Activated naive CD8-positive, alpha-beta T cell treated with anti-CD3 and anti-CD28 coated beads, Interleukin-2, amount 10 ng/mL, durations not matched to agents 7 days and 5 days (primary cell): ENCODE measurements around the gene CARNS1. TPM values are rescaled to one million over a fixed set of nuclear protein-coding genes. Genes with fewer than 3 reads are reported as not detected.

Experiments
- ATAC-seq: fragments of 150-1000 bp; cut with Tn5 transposase; one replicate; pipeline ENCODE4 v1.10.0; 2021; ENCODE audit warnings: low read depth, moderate library complexity
- POLR2A ChIA-PET: fragments of 350-600 bp; sonication (Branson Sonifier 250); formaldehyde crosslinking; loops from one replicate; lab custom pipeline; 2021; ENCODE audit warnings: antibody characterized with exemption; lab: Charles Lee
- DNase-seq: peaks from one replicate; pipeline ENCODE4 v3.0.0; 2021
- H3K27ac Mint-ChIP-seq: one replicate; pipeline ENCODE4 v1.8.0; 2022; ENCODE audit warnings: mild to moderate bottlenecking, mixed read lengths
- H3K27me3 Mint-ChIP-seq: one replicate; pipeline ENCODE4 v1.8.0; 2022; ENCODE audit warnings: mild to moderate bottlenecking, moderate library complexity, mixed read lengths
- H3K36me3 Mint-ChIP-seq: one replicate; pipeline ENCODE4 v1.8.0; 2021; ENCODE audit warnings: mild to moderate bottlenecking, mixed read lengths
- H3K4me1 Mint-ChIP-seq: one replicate; pipeline ENCODE4 v1.8.0; 2021; ENCODE audit warnings: mixed read lengths
- H3K4me3 Mint-ChIP-seq: one replicate; pipeline ENCODE4 v1.8.0; 2022; ENCODE audit warnings: mild to moderate bottlenecking, moderate library complexity, mixed read lengths
- H3K9me3 Mint-ChIP-seq: one replicate; pipeline ENCODE4 v1.8.0; 2021; ENCODE audit warnings: mixed read lengths
- total RNA-seq, 2 experiments: library from RNA; stranded (reverse); gene quantifications; one replicate each; pipeline ENCODE4 v1.2.3, GENCODE V29; 2021

CARNS1 gene
- total RNA-seq = 1 to 10 TPM; 5.5 to 5.6 TPM

DNA sequence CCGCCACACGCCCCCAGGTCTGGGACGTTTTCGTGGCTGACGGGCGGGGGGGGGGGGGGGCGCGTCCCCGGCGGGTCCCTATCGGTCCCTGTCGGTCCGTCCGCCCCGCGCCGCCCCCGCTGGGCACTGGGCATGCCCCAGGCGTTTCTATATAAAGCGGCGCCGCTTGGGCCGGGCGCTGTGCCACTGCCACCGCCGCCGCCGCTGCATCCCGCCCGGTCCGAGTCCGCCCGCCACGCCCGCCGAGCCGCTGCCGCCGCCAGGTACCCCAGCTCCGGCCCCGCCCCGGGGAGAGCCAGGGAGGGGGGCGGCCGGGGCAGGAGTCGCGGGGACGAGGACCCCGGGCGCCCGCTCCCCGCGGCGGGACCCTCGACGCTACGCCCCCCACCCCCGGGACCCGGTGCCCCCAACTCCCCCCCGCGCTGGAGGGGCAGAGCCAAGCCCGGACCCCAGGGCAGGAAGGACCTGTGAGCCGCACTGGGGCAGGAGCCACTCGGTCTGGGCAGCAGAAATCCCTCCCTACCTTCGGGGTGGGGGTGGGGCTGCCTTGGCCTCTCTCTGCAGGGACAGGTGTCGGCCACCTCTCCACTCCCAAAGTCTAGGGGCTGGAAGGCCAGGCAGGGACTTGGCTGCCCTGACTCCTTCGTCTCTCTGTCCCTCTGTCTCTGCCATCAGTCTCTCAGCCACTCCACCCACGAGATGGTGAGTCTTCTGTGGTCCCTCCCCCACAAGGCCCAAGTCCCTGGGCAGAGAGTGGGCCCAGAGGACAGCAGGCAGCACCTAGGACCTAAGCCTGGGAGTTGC is at the start of gene CARNS1:
CARNS1 (plus strand) TSS at position 178 of the 804 bp plus-strand sequence; CDS start at position 700, 522 bp downstream.
- peak within 1 kb of the TSS; percentile 83 for H3K4me3 Mint-ChIP-seq
- no peaks in the 10 kb centered on the region for H3K36me3 Mint-ChIP-seq
- peak within 1 kb of the TSS; percentile 86 for H3K27ac Mint-ChIP-seq
- DNase-seq = no peak
- no peaks in the 10 kb centered on the region for H3K9me3 Mint-ChIP-seq
- POLR2A ChIA-PET = interaction anchor here (0.6 to 16.1 kb wide), 5 partner anchors 8 to 49 kb away, joined by 3 to 412 read pairs (median 123); partner anchors contain the start of genes PPP1CA, PTPRCAP, RPS6KB2 and TBC1D10C
- no peaks in the 10 kb centered on the region for H3K27me3 Mint-ChIP-seq
- peaks cover 58% of the 10 kb centered on the region for H3K4me1 Mint-ChIP-seq
- no peak for ATAC-seq

- Mint-ChIP-seq H3K27me3 (peaks cover 40% of the 10 kb centered on the region), H3K4me1 (peaks cover 38% of the 10 kb centered on the region)
Measured at GRCh38 chr11:67365736-67366444, 49.6 kb upstream of the CARNS1 start.

GRCh38 chr11:67366546-67366945 is 48.9 kb upstream of the CARNS1 start:
- ATAC-seq (no peak), DNase-seq (no peak)
- H3K27ac Mint-ChIP-seq = no peak overlapping the region
- peaks cover 44% of the 10 kb centered on the region for H3K27me3 Mint-ChIP-seq
- no peak overlapping the region for H3K4me3 Mint-ChIP-seq
- H3K36me3 Mint-ChIP-seq = no peaks in the 10 kb centered on the region
- H3K4me1 Mint-ChIP-seq = peaks cover 43% of the 10 kb centered on the region
- H3K9me3 Mint-ChIP-seq = no peaks in the 10 kb centered on the region
- POLR2A ChIA-PET = interaction anchor here (3.1 kb wide), 1 partner anchor 13 kb away, joined by 14 read pairs; the partner anchor contains the start of gene POLD4

More at GRCh38 chr11:67365736-67366444, 49.6 kb upstream of the CARNS1 start:
- no peak for DNase-seq
- H3K36me3 Mint-ChIP-seq = no peaks in the 10 kb centered on the region
- H3K27ac Mint-ChIP-seq = no peak overlapping the region
- no peak for ATAC-seq
- no peak overlapping the region for H3K4me3 Mint-ChIP-seq
- POLR2A ChIA-PET = interaction anchor here (3.1 kb wide), 1 partner anchor 13 kb away, joined by 14 read pairs; the partner anchor contains the start of gene POLD4
- H3K9me3 Mint-ChIP-seq = no peaks in the 10 kb centered on the region

GRCh38 chr11:67366961-67367760 is 48.3 kb upstream of the CARNS1 start:
- ATAC-seq = no peak
- no peak for DNase-seq
- Mint-ChIP-seq H3K27me3 (peaks cover 46% of the 10 kb centered on the region), H3K4me3 (no peak overlapping the region), H3K36me3 (no peaks in the 10 kb centered on the region), H3K9me3 (no peaks in the 10 kb centered on the region), H3K27ac (no peak overlapping the region), H3K4me1 (peaks cover 48% of the 10 kb centered on the region)
- POLR2A ChIA-PET = interaction anchor here (1.0 kb wide), 1 partner anchor 14 kb away, joined by 3 read pairs; no protein-coding TSS in a partner anchor

DNA sequence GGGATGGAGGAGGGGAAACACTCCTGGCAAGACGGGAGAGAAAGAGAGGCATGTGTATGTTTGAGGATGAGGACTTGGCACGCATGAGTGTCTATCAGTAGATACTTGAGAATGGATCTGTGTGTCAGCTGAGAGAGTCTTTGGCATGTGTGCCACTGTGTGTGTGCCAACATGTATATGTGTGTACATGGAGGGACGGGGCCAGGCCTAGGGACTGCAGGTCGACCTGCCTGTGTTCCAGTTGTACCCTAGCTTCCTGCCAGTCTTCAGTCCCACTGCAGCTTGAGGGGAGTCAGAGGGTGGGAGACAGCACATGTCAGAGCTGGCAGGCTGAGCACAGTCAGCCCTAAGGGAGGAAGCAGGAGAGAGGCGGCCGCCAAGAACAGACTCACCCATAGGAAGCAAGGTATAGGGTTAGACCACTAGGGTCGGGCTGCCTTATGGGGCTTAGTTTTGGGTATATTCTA is 47.7 kb upstream of the CARNS1 start:
- ATAC-seq (no peak), DNase-seq (no peak)
- Mint-ChIP-seq H3K27me3 (peaks cover 42% of the 10 kb centered on the region), H3K36me3 (no peaks in the 10 kb centered on the region), H3K27ac (no peak overlapping the region), H3K9me3 (no peaks in the 10 kb centered on the region), H3K4me1 (peaks cover 48% of the 10 kb centered on the region), H3K4me3 (no peak overlapping the region)
- POLR2A ChIA-PET = interaction anchor here (1.0 to 1.6 kb wide), 2 partner anchors 15 to 24 kb away, joined by 3 to 5 read pairs; partner anchors contain the start of gene RAD9A

- no peaks in the 10 kb centered on the region for H3K9me3 Mint-ChIP-seq
- no peaks in the 10 kb centered on the region for H3K36me3 Mint-ChIP-seq
- peak overlapping the region; percentile 15 for H3K4me3 Mint-ChIP-seq
- DNase-seq = no peak
- peaks cover 42% of the 10 kb centered on the region for H3K27me3 Mint-ChIP-seq
- H3K4me1 Mint-ChIP-seq = peaks cover 49% of the 10 kb centered on the region
- POLR2A ChIA-PET = interaction anchor here (1.1 to 1.6 kb wide), 2 partner anchors 15 to 23 kb away, joined by 3 to 5 read pairs; partner anchors contain the start of genes POLD4 and RAD9A
- no peak overlapping the region for H3K27ac Mint-ChIP-seq
- ATAC-seq = no peak
Measured at GRCh38 chr11:67368621-67369020, 46.9 kb upstream of the CARNS1 start.

DNA sequence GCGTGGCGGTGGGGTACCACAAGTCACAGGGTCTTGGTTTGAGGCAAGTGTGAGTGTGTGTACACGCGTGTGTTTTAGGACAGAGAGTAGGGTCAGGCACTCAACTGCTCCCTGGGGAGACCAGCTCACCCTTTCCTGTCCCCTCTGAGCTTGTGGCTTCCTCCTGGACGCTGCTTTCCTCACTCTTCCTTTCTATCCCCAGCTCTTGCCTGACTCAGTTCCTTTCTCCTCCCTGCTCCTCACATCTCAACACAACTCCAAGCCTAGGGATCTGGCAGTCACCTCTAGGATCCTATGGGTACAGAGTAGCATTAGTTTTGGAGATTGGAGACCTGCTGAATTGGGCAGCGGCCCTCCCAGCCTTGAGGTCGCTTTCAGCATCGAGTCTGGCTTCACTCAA is 46.2 kb upstream of the CARNS1 start:
- H3K4me3 Mint-ChIP-seq = no peak overlapping the region

GRCh38 chr11:67369801-67370284 is 45.6 kb upstream of the CARNS1 start:
- H3K4me1 Mint-ChIP-seq = peaks cover 51% of the 10 kb centered on the region
- DNase-seq (no peak), ATAC-seq (no peak)
- no peak overlapping the region for H3K4me3 Mint-ChIP-seq
- H3K36me3 Mint-ChIP-seq = no peaks in the 10 kb centered on the region
- POLR2A ChIA-PET = interaction anchor here (1.6 to 5.6 kb wide), 2 partner anchors 17 to 32 kb away, joined by 5 to 42 read pairs; partner anchors contain the start of genes POLD4 and PPP1CA
- peaks cover 49% of the 10 kb centered on the region for H3K27me3 Mint-ChIP-seq
- H3K27ac Mint-ChIP-seq = no peak overlapping the region
- no peaks in the 10 kb centered on the region for H3K9me3 Mint-ChIP-seq

More for the DNA sequence above, 46.2 kb upstream of the CARNS1 start:
- no peaks in the 10 kb centered on the region for H3K9me3 Mint-ChIP-seq
- POLR2A ChIA-PET = interaction anchor here (1.1 to 1.6 kb wide), 3 partner anchors 16 to 32 kb away, joined by 3 to 5 read pairs (median 5); partner anchors contain the start of genes POLD4, PPP1CA and RAD9A
- H3K4me1 Mint-ChIP-seq = peaks cover 51% of the 10 kb centered on the region
- peaks cover 44% of the 10 kb centered on the region for H3K27me3 Mint-ChIP-seq
- no peak for ATAC-seq
- H3K27ac Mint-ChIP-seq = no peak overlapping the region
- no peaks in the 10 kb centered on the region for H3K36me3 Mint-ChIP-seq
- no peak for DNase-seq

DNA sequence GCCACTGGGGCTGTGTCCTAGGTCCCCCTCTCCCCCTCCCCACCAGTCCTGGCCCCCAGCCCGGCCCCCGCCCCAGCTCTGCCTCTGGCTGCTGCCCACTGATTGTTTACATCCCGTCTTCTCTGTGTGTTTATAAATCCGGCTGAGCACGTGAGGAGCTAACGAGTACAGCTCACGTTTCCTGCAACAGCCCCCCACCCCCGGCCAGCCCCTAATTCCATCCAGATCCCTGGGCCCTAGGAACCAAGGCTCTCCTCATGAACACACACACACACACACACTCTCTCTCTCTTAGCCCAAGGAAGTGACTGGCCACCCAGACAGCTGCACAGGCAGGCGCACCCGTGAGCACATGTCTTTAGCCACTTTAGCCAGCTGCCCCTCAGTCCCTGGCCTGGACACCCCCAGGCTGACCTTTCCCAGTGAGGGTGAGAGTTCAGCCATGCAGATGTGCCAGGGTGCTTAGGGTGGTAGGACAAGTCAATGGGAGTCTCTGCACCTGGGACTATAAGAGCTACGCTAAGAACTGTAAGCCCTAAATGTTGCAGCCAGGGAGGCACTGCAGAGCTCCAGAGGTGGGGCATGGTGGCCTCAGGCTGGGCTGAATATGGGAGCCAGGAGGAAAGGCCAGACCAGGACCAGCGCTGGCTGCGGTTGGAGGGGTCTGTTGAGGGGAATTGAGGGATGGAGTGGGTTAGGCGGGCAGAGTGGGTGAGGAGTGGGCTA is 45.0 kb upstream of the CARNS1 start:
- no peaks in the 10 kb centered on the region for H3K9me3 Mint-ChIP-seq
- DNase-seq = no peak
- ATAC-seq = no peak
- POLR2A ChIA-PET = interaction anchor here (1.5 to 5.6 kb wide), 3 partner anchors 10 to 31 kb away, joined by 4 to 42 read pairs (median 5); partner anchors contain the start of genes POLD4 and PPP1CA
- H3K36me3 Mint-ChIP-seq = no peaks in the 10 kb centered on the region
- peak overlapping the region; percentile 15 for H3K27ac Mint-ChIP-seq
- H3K4me3 Mint-ChIP-seq = peak overlapping the region; percentile 9
- peaks cover 51% of the 10 kb centered on the region for H3K27me3 Mint-ChIP-seq
- H3K4me1 Mint-ChIP-seq = peaks cover 51% of the 10 kb centered on the region

DNA sequence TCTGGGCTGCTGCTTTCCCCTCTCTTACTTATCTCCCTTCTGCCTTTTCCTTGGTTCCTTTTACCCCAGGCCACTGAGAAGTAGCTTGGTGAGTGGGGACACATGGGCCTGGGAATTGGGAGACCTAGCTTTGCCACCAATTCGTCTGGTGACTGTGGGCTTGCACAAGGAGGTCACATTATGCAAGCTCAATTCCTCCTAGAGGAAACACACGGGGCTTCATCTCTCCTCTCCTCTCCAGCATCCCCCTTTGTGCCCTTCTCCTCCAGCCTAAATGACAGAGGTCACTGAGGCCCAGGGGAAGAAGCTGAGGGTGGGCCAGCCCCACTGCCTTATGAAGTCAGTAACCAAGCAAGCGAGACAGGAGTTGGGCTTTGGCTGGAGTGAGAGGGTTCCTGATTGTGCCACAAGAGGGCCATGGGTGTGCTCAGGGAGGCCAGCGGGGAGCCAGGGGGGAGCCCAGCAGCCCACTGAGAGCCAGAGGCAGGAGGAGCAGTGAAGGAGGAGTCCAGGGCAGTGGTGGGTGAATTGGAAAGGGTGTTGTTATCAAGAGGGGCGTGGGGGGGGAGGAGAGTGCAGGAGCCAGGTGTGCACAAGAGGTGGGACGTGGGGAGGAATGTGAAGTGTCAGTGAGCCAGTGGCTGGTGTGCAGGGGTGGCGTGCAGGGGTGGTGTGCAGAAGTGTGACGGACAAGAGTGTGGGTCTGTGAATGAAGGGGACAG is 44.1 kb upstream of the CARNS1 start:
- POLR2A ChIA-PET = interaction anchor here (1.0 to 5.6 kb wide), 3 partner anchors 9 to 18 kb away, joined by 3 to 42 read pairs (median 4); partner anchors contain the start of gene POLD4
- DNase-seq (no peak), ATAC-seq (no peak)
- Mint-ChIP-seq H3K36me3 (no peaks in the 10 kb centered on the region), H3K27ac (peak overlapping the region; percentile 42), H3K27me3 (peaks cover 52% of the 10 kb centered on the region), H3K4me1 (peaks cover 47% of the 10 kb centered on the region), H3K4me3 (peak overlapping the region; percentile 72), H3K9me3 (no peaks in the 10 kb centered on the region)

- peak overlapping the region; percentile 72 for H3K4me3 Mint-ChIP-seq
- ATAC-seq (no peak), DNase-seq (no peak)
- peak overlapping the region; percentile 42 for H3K27ac Mint-ChIP-seq
- H3K36me3 Mint-ChIP-seq = no peaks in the 10 kb centered on the region
- peaks cover 57% of the 10 kb centered on the region for H3K27me3 Mint-ChIP-seq
- no peaks in the 10 kb centered on the region for H3K9me3 Mint-ChIP-seq
- POLR2A ChIA-PET = interaction anchor here (1.0 to 5.6 kb wide), 3 partner anchors 9 to 19 kb away, joined by 3 to 42 read pairs (median 4); partner anchors contain the start of gene POLD4
- H3K4me1 Mint-ChIP-seq = peaks cover 47% of the 10 kb centered on the region
Measured at GRCh38 chr11:67371911-67372320, 43.6 kb upstream of the CARNS1 start.
